AG08396 (cell line): Measurements from ENCODE around the gene EPC2.
A peak's percentile ranks its signal among the peaks of the same experiment; 100 is the strongest.

Experiments used
- DNase-seq: peaks from one replicate; pipeline ENCODE4 v3.0.0; 2012; ENCODE audit warnings: low spot score, mixed read lengths

EPC2 gene, protein sequence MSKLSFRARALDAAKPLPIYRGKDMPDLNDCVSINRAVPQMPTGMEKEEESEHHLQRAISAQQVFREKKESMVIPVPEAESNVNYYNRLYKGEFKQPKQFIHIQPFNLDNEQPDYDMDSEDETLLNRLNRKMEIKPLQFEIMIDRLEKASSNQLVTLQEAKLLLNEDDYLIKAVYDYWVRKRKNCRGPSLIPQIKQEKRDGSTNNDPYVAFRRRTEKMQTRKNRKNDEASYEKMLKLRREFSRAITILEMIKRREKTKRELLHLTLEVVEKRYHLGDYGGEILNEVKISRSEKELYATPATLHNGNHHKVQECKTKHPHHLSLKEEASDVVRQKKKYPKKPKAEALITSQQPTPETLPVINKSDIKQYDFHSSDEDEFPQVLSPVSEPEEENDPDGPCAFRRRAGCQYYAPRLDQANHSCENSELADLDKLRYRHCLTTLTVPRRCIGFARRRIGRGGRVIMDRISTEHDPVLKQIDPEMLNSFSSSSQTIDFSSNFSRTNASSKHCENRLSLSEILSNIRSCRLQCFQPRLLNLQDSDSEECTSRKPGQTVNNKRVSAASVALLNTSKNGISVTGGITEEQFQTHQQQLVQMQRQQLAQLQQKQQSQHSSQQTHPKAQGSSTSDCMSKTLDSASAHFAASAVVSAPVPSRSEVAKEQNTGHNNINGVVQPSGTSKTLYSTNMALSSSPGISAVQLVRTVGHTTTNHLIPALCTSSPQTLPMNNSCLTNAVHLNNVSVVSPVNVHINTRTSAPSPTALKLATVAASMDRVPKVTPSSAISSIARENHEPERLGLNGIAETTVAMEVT

DNA sequence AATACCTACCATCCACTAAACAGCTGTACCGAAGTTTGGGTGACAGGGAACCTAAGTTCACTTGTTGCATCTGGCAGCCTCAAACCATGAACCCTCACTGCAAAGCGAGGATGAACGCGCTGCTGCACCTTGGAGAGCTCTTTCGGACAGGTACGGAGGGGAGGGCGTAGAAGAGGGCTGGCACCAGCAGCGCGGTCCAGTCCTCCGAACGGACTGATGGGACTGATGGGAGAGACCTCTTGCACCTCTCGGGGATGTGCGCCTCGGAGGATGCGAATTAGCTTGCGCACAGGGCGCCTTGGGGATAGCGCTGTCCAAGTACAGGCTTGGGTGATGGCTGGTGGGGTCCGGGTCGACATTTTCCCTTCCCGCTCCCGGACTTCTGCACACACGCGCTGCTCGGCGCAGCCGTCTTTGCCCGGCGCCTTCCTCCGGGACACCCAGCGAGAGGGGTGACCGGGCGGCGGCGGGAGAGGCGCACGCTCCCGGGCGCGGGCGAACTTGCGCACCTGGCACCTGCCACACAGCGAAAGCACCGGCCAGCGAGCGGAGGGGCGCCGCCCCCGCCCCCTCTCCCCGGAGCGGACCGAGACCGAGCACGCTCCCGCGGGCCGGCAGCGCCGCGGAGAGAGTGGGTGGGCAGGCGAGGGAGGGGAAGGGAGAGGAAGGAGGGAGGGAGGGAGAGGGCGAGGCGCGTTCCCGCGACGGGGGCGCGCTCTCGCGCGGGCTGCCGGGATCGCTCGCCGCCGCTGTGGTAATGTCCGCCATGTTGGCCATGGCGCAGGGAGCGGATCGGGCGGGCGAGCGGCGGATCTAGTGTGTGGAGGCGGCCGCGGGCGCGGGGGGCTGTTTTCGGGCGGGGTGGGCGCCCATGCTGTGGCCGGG lies at the start of gene EPC2:
EPC2 (plus strand) TSS at position 754 of the 885 bp plus-strand sequence. CDS start 267 bp downstream, outside the sequence.
- peak; percentile 90 for DNase-seq

DNA sequence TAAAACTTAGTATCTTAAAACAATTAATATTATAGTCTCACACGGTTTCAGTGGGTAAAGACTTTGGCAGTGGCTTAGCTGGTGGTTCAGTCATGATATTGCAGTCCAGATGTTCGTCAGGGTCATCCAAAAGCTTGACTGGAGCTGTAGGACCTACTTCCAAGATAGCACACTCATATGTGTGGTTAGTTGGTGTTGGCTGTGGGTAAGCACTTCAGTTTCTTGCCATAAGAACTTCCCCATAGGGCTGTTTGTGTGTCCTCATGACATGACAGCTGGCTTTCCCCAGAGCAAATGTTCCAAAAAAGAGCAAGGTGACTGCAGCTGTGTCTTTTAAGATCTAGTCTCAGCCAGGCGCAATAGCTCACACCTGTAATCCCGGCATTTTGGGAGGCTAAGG lies 48.5 kb upstream of the EPC2 start:
- no peak for DNase-seq

- no peak for DNase-seq
These were observed 45.2 kb upstream of the EPC2 start for GRCh38 chr2:148599109-148599991.

- DNase-seq, result no peak
These were observed 41.5 kb upstream of the EPC2 start for GRCh38 chr2:148602885-148603561.

DNA sequence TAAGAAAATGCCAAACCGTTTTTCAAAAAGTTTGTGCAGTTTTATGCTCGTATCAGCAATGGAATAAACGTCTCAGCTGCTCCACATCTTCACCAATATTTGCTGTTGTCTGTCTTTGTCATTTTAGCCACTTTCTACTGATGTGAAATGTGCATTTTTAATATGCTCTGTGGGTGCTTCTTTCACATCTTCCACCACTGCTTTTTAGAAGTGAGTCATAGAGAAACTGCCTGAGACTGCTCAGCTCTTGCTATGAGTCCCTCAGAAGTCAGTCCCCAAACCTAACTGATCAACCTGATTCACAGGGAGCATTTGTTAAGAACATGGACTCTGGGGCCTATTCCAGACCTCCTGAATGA lies 41.0 kb upstream of the EPC2 start:
- no peak for DNase-seq

DNA sequence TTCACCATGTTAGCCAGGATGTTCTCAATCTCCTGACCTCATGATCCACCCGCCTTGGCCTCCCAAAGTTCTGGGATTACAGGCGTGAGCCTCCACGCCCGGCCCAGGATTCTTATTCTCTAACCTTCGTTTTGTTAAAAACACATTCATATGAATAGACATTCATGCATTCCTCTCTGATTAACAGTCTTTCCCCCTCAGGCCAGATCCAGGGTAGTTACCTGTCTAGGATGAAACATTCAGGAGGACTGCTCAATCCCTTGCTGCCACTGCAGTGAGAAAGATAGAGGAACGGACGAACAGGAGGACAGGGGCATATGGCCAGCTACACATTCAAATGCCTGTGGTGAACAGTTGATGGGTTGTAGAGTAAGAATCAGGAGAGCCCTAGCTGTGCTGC lies 39.6 kb upstream of the EPC2 start:
- DNase-seq, result no peak

DNA sequence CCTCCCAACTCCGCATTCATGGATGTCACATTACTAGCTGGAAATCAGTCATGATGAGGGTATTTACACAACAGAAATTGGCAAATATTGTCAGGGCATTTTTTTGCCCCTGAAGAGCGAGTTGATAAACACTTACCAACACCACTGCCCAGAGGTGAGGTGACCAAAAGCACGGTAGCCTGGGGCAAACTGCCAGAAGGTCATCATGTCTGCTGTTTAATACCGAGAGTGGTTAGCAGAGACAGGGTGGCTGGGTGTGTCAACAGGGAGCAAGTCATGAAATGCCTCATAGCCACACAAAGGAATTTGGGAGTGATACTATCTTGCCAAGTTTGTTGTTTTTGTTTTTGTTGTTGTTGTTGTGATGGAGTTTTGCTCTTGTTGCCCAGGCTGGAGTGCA lies 37.0 kb upstream of the EPC2 start:
- no peak for DNase-seq

- no peak for DNase-seq
These were observed 31.1 kb upstream of the EPC2 start for GRCh38 chr2:148613231-148614013.

DNA sequence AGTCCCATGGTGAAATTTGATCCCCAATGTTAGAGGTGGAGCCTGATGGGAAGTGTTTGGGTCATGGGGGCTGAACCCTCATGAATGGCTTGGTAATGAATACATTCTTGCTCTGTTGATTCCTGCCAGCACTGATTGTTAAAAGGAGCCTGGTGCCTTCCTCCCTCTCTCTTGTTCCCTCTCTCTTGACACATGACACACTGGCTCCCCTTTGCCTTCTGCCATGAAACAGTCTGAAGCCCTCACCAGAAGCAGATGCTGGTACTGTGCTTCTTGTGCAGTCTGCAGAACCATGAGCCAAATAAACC lies 30.6 kb upstream of the EPC2 start:
- DNase-seq, result no peak

- peak; percentile 10 for DNase-seq
These were observed 30.1 kb upstream of the EPC2 start for GRCh38 chr2:148614322-148615049.

DNA sequence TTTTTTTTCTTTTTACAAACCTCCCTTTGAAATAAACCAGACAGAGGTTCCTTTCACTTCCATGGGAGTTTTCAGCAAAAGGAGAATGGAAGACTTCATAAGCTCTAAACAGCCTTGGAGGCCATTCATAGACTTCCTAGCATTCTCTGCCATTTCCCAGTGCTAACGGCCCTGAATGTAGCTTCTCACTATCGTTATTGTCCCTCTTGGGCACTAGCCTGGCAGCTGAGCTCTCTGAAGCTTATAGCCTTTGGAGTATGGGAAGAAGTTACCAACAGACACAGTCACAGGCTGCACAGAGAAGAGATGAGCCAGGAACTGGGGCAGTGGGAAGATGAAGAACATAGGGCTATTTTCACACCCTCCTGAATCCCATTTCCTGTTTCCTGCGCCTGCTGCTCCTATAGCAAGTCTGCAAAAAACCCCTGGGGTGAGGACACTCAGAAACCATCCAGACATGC lies 29.1 kb upstream of the EPC2 start:
- no peak for DNase-seq

DNA sequence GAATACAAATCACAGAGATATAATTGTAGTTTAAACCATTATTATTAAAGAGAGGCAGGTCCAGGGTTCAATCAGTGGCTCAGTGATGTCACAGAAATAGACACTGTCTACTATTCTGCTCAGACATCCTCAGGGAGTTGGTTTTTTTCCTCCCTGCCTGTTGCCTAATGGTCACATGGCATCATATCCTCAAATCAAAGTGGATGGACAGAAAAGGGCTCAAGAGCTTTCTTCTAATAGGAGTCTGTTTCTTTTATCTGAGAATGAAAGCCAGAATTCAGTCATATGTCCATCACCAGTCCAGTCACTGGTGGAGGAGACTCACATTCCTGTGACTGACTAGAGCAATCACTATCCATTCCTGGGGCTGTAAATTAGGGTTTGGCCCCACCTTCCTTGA lies 27.9 kb upstream of the EPC2 start:
- DNase-seq, result no peak

DNA sequence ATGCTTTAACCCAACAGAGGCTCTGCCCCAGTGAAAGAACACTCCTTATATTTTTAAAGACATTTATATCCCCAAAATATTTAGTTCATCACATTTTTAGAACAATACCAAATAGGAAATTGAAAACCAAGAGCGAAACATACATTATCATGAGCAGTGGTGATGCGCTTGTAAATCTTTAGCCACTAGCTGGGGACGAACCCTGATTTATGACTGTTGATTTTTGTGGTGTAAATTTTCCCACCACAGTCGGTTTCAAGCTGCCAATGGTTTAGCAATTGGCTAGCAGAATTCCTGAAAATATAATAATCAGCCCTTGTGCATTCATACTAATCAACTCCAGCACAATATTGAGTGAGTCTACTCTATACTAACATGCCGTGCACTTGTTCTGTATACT lies 27.3 kb upstream of the EPC2 start:
- DNase-seq, result no peak

GRCh38 chr2:148619560-148620195 lies 24.9 kb upstream of the EPC2 start:
- no peak for DNase-seq

- no peak for DNase-seq
These were observed 22.2 kb upstream of the EPC2 start for GRCh38 chr2:148622366-148622765.

DNA sequence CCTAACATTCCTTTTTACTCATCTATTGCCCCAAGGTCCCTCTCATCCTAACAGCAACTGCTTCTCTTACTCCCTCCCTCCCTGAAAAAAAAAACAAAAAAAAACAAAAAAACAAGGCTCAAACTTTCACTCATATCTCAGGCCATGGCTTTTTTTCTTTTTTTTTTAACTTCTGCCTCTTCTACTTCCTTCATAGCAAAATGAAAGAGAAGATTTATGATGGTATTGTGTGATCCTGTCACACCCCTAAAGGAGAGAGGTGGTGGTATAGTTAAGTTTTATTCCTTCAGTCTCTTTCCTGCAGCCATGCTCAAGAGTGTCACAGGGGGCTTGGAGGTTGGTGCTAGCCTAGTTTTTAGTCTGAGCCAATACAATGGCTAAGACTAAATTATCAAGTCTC lies 21.5 kb upstream of the EPC2 start:
- DNase-seq, result no peak

DNA sequence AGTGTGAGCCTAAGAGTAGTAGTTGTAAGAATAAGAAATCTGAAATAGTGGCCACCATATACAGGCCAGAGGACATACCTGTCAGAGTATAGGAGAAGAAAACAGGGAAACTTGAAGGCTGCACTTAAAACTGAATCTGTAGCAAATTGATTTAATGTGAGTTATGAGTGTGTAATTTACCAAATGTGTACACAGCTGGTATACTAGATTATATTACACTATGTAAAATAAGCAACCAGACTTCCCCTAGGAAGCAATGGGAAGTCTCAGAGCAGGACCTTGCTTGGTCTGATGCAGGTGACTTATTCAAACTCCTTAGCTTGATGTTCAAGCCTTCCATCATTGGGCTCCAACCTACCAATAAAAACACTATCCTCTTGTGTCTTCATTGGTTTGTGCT lies 17.3 kb upstream of the EPC2 start:
- no peak for DNase-seq

GRCh38 chr2:148634749-148635148 lies 9.8 kb upstream of the EPC2 start:
- no peak for DNase-seq

DNA sequence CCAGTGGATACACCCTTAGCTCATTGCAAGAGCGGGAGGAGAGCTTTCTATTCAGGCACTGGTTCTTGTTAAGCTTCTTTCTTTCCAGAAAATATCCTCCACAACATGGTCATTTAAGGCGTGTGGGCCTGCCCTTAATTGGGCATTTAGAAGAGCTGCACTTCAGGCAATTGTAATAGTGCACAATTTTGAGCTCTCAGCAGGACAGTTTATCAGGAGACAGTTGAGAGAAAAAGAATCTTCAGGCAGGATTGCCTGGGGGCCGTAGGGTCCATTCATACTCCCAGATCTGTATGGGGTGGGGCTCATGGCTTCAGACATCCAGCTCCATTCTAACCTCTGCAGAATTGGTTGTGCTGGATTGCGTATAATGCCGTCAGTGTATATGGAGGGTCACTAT lies 6.0 kb upstream of the EPC2 start:
- DNase-seq, result no peak
